ENCODE results near the gene TTC13.

TTC13 gene

GRCh38 chr1:230916587-230917283 lies 61.9 kb downstream of the TTC13 start:
- peaks cover 7% of the 10 kb centered on the region; the same call in 1 of the 2 replicates for H3K36me3 ChIP-seq (ENCODE audit: insufficient read depth, low read length)
- TF ChIP-seq POLR2AphosphoS5 (IDR thresholded peaks at IDR 0.05; ENCODE audit: borderline replicate concordance, low read depth, low read length) (no peak), FOXP2 (optimal IDR thresholded peaks at IDR 0.05; ENCODE audit: control extremely low read depth, extremely low read length, insufficient read depth) (no peak), EZH2 (IDR thresholded peaks at IDR 0.05) (no peak)
- H3K9me3 ChIP-seq (ENCODE audit: low read depth, low read length): no peaks in the 10 kb centered on the region
- no peak for DNase-seq (ENCODE audit: low read depth, low spot score)
- no peak overlapping the region for H3K9ac ChIP-seq (ENCODE audit: insufficient read length)
- H3K4me3 ChIP-seq: no peak overlapping the region
- H3K27ac ChIP-seq: no peak overlapping the region

- no peak for DNase-seq (ENCODE audit: low read depth, low spot score)
- Histone ChIP-seq H3K4me3 (no peak overlapping the region), H3K36me3 (ENCODE audit: insufficient read depth, low read length) (peaks cover 7% of the 10 kb centered on the region; the same call in 1 of the 2 replicates), H3K27ac (no peak overlapping the region), H3K9ac (ENCODE audit: insufficient read length) (no peak overlapping the region), H3K9me3 (ENCODE audit: low read depth, low read length) (no peaks in the 10 kb centered on the region)
- TF ChIP-seq EZH2 (IDR thresholded peaks at IDR 0.05) (no peak), FOXP2 (optimal IDR thresholded peaks at IDR 0.05; ENCODE audit: control extremely low read depth, extremely low read length, insufficient read depth) (no peak), POLR2AphosphoS5 (IDR thresholded peaks at IDR 0.05; ENCODE audit: borderline replicate concordance, low read depth, low read length) (no peak)
These were observed 63.6 kb downstream of the TTC13 start for GRCh38 chr1:230915078-230915477.

- peaks cover 4% of the 10 kb centered on the region; the same call in 1 of the 2 replicates for H3K36me3 ChIP-seq (ENCODE audit: insufficient read depth, low read length)
These were observed 65.2 kb downstream of the TTC13 start for GRCh38 chr1:230913496-230913895.

DNA sequence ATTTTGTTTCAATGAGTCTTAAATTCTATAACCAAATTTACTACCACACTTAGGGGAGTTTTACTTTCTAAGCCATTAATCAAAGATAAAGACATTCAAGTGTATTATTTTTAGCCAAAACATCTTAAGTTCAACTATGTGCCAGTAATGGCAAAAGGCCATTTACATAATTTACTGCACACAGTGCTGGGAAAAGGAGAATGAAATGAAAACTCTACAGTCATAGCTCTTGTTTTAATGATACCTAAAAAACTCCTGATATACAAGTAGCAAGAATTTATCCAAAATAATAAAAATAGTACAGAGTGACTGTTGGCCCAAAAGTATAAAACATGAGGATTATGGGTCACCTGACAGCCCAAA lies 67.9 kb downstream of the TTC13 start:
- H3K4me3 ChIP-seq: no peak overlapping the region
- TF ChIP-seq FOXP2 (optimal IDR thresholded peaks at IDR 0.05; ENCODE audit: control extremely low read depth, extremely low read length, insufficient read depth) (no peak), POLR2AphosphoS5 (IDR thresholded peaks at IDR 0.05; ENCODE audit: borderline replicate concordance, low read depth, low read length) (no peak)
- no peaks in the 10 kb centered on the region for H3K9me3 ChIP-seq (ENCODE audit: low read depth, low read length)
- 0 out of 2 replicates have a peak, but pooled peaks cover 10% of the 10 kb centered on the region for H3K36me3 ChIP-seq (ENCODE audit: insufficient read depth, low read length)
- H3K9ac ChIP-seq (ENCODE audit: insufficient read length): no peak overlapping the region
- DNase-seq (ENCODE audit: low read depth, low spot score): no peak
- H3K27ac ChIP-seq: no peak overlapping the region

More at GRCh38 chr1:230913496-230913895, 65.2 kb downstream of the TTC13 start:
- Histone ChIP-seq H3K27ac (no peak overlapping the region), H3K9ac (ENCODE audit: insufficient read length) (no peak overlapping the region), H3K9me3 (ENCODE audit: low read depth, low read length) (no peaks in the 10 kb centered on the region), H3K4me3 (no peak overlapping the region)
- TF ChIP-seq POLR2AphosphoS5 (IDR thresholded peaks at IDR 0.05; ENCODE audit: borderline replicate concordance, low read depth, low read length) (no peak), FOXP2 (optimal IDR thresholded peaks at IDR 0.05; ENCODE audit: control extremely low read depth, extremely low read length, insufficient read depth) (no peak), EZH2 (IDR thresholded peaks at IDR 0.05) (no peak)
- no peak for DNase-seq (ENCODE audit: low read depth, low spot score)

- no peak for DNase-seq (ENCODE audit: low read depth, low spot score)
- Histone ChIP-seq H3K27ac (no peak overlapping the region), H3K4me3 (no peak overlapping the region), H3K9me3 (ENCODE audit: low read depth, low read length) (no peaks in the 10 kb centered on the region), H3K36me3 (ENCODE audit: insufficient read depth, low read length) (peaks cover 12% of the 10 kb centered on the region; the same call in 1 of the 2 replicates), H3K9ac (ENCODE audit: insufficient read length) (no peak overlapping the region)
- TF ChIP-seq POLR2AphosphoS5 (IDR thresholded peaks at IDR 0.05; ENCODE audit: borderline replicate concordance, low read depth, low read length) (no peak), FOXP2 (optimal IDR thresholded peaks at IDR 0.05; ENCODE audit: control extremely low read depth, extremely low read length, insufficient read depth) (no peak), EZH2 (IDR thresholded peaks at IDR 0.05) (no peak)
These were observed 68.5 kb downstream of the TTC13 start for GRCh38 chr1:230909974-230910754.

DNA sequence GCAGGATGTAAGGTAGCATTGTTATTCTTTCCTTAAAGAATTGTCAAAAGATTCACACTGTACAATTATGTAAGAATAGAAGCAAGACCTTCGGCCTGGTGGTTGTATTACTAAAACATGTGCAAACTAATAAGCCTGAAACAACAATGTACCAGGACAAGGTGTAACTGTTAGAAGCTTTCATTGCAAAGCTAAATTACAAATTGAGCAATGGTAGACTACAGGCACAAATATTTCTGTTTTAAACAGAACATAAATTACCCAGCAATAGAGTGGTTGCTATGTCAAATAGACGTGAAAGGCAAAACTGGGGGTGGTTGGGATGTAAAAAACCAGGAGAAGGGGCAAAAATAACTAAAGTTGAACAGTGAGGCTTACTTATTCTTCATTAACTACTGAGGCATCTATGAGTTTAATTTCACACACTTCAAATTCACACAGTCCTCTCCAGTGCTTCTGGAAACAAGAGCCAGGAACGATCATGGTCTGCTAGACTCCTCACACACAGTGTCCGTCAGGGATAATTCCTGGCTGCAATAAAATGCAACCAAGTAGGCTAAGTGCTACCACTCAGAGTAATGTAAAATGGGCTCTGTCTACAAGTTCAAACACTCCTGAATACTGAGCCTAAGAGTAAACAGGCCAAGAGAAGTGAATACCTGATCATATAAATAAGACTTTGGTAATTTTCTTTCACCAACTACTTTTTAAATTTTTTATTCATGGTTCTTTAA lies 71.0 kb downstream of the TTC13 start:
- no peak for TF ChIP-seq POLR2AphosphoS5 (IDR thresholded peaks at IDR 0.05; ENCODE audit: borderline replicate concordance, low read depth, low read length)
- TF ChIP-seq EZH2 (IDR thresholded peaks at IDR 0.05): no peak
- no peak for TF ChIP-seq FOXP2 (optimal IDR thresholded peaks at IDR 0.05; ENCODE audit: control extremely low read depth, extremely low read length, insufficient read depth)
- H3K4me3 ChIP-seq: no peak overlapping the region
- H3K36me3 ChIP-seq (ENCODE audit: insufficient read depth, low read length): peaks cover 18% of the 10 kb centered on the region; the same call in 1 of the 2 replicates
- no peak overlapping the region for H3K27ac ChIP-seq
- no peaks in the 10 kb centered on the region for H3K9me3 ChIP-seq (ENCODE audit: low read depth, low read length)
- no peak for DNase-seq (ENCODE audit: low read depth, low spot score)
- H3K9ac ChIP-seq (ENCODE audit: insufficient read length): no peak overlapping the region

DNA sequence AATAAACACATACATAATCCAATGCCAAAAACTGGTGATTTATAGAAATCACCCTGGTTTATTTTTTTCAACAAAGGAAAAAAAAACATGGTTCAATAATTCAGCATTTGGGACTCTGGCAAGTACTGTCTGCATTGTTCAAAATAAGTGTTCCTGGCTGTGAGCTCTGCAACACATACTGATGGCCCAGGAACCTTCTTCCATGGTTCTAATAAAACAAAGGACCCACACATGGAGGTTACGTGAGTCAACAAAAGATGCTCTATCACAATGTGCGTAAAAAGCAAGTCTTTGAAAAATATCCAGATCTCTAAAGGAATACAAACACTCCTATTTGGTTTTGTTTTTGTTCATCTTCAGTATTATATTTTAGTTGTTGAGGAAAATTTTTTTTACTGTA lies 72.4 kb downstream of the TTC13 start:
- DNase-seq (ENCODE audit: low read depth, low spot score): no peak
- no peaks in the 10 kb centered on the region for H3K9me3 ChIP-seq (ENCODE audit: low read depth, low read length)
- no peak overlapping the region for H3K27ac ChIP-seq
- H3K36me3 ChIP-seq (ENCODE audit: insufficient read depth, low read length): peaks cover 14% of the 10 kb centered on the region; the same call in 1 of the 2 replicates
- TF ChIP-seq POLR2AphosphoS5 (IDR thresholded peaks at IDR 0.05; ENCODE audit: borderline replicate concordance, low read depth, low read length): no peak
- no peak overlapping the region for H3K9ac ChIP-seq (ENCODE audit: insufficient read length)
- no peak overlapping the region for H3K4me3 ChIP-seq

DNA sequence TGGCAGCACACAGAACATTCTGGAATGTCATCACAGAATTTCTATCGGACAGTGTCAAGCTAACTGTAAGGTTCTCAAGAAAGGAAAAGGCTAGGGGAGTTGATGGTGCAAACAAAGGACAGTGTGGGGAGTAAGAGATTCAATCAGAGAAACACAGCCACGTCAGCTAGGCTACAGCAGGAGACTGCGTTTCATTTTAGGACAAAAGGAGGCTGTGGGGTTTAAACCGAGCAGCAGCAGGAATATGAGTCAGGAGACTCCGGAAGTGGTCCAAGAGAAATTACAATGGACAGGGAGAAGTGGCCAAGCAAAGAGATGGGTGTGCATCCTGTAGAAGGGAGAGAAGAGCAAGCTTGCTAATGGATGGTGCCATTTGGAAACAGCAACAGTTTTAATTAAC lies 72.9 kb downstream of the TTC13 start:
- no peak for DNase-seq (ENCODE audit: low read depth, low spot score)
- Histone ChIP-seq H3K9ac (ENCODE audit: insufficient read length) (no peak overlapping the region), H3K36me3 (ENCODE audit: insufficient read depth, low read length) (peaks cover 14% of the 10 kb centered on the region; the same call in 1 of the 2 replicates), H3K9me3 (ENCODE audit: low read depth, low read length) (no peaks in the 10 kb centered on the region), H3K27ac (no peak overlapping the region), H3K4me3 (no peak overlapping the region)
- TF ChIP-seq POLR2AphosphoS5 (IDR thresholded peaks at IDR 0.05; ENCODE audit: borderline replicate concordance, low read depth, low read length) (no peak), EZH2 (IDR thresholded peaks at IDR 0.05) (no peak), FOXP2 (optimal IDR thresholded peaks at IDR 0.05; ENCODE audit: control extremely low read depth, extremely low read length, insufficient read depth) (no peak)

Data from SK-N-MC (cell line).